GM21737 (cell line): ENCODE results near the gene MAP4K1.

Experiments used
- ATAC-seq: cut with Tn5 transposase; IDR thresholded peaks from one replicate; pipeline ENCODE4 v1.9.1; 2021; ENCODE audit warnings: mild to moderate bottlenecking, moderate library complexity; ENCODE audit not compliant: unreplicated experiment

Gene MAP4K1

DNA sequence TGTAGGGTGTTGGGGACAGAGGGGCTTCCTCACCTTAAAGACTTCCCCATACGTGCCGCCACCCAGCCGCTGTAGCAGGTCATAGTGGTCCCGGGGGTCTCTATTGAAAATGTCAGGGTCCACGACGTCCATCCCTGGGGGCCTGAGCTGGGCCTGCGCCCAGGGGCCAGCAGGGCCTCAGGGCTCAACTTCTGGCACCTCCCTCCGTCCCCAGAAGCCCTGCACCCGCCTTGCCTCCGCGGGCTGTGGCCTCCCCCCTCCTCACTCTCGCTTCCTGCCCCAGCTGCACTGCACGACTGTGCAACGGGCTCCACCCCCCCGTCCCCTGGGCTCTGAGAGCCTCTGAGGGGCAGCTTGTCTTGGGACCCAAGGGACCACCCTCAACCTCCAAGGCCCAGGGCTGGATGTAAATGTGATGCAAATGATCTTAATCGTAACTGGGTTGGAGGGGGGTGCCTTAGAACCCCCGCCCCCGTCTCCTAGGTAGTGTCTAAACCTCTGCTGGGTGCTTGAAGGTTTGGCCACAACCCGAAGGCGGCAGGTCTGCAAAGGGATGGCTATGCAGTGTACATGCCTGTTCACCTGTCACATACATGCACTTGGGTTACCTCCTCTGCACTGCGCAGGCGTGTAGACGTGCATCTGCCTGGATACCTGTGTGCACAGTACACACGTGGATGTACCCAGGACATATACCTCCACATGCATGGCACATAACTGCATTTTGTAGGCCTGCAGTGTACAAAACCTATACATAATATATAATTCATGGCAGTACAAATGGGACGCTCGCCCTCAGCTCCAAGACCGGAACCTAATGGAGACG lies at the start of gene MAP4K1:
TSS of gene MAP4K1 (minus strand) at position 190 of the 826 bp plus-strand sequence. CDS start at position 132, 58 bp downstream.
- ATAC-seq = peak; percentile 61

DNA sequence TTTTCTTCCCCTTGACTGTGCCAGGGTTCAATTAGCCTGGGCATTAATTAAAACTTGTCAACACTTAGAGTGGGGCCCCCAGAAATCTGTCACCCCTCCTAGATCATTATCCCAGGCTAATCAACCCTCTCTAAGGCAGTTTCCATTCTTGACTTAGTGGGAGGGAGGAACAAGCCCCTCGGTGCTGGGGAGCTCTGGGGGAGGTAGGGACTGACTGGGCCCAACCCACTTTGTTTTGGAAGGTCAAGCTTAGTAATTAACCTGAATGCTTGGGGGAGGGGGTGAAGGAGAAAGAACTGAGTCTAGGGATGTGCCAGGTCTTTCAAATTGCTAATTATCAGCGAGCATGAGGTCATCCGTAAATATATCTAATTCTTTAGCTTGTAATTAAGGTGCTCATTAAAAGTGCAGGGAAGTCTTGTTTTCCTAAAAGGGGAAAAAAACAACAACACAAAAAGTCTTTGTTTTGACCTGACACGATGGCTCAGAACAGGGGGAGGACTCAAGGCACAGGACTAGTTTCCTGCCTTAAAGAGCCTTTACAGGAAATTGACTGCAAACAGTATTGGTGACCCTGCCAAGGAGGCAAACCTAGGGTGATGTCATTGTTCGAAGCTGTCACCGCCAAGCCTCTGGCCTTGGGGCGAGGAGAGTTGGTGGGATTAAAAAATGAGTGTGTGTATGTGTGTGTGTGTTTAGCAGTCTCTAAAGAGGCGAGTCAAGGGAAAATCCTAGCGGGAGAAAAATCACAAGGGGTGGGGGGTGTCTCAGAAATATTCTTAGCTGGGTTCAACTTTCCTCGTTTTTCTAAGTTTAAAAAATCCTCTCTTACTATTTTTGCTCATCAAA lies 49.1 kb upstream of the MAP4K1 start:
- ATAC-seq = no peak

DNA sequence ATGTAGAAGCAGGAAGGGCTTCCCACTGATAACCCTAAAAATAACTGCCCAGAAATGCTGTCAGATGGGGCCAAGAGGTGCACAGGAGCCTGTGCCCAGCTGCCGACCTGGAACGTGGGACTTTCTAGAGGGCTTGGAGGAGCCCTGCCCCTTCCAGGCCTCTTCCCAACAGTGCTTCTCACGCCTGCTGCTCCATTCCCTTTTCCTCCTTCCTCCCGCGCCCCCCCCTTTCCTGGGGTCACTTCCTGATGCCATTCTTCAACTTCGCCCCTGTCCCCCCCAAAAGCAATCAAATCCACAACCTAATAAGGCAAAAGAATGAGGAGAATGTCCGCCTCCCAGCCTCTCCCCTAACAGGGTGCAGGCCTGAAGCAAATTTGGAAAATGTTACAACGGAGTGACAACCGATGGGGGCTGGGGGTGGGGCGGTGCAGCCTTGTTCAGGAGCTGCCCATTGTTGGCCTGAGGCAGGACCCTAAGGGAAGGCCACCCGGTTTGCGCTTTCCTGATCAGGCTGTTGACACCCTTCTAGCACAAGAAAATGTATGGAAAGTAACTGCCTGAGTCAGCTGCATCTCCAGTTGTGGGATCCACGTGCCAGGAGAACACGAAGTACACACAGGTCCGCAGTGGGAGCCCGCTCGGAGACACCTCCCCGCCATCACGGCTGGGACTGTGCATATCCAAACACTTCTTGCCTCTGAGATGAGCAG lies 48.4 kb upstream of the MAP4K1 start:
- no peak for ATAC-seq

DNA sequence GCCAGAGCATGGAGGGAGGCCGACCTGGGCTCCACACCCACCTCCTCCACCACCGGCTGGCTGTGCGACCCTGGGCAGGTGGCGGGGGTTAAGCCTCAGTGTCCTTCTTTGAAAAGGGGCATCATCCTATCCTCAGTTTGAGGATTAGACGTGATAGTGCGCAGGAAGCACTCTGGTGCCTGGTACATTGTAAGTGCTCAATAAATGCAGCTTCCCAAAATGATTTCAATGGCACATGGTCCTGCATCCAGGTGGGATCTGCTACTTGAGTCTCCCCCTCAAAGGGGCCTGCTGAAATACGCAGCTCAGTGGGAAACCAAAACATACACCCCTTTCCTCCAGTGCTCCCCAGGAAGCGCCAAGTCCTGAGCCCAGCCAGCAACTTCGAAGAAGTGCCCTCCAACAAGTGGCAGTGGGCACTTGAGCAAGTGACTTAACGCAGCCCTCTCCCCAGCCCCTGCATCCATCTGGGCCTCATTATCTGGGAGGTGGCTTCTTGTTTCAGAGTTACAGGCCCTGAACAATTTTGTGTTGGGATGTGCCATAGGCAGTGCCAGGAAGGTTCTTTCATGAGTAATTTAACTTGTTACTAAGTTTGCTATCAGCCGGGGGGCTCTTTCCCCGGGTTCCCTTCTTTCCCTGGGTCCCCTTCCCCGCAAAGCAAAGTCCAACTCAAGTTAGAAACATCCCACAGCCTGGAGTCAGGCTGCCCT lies 47.6 kb upstream of the MAP4K1 start:
- no peak for ATAC-seq

DNA sequence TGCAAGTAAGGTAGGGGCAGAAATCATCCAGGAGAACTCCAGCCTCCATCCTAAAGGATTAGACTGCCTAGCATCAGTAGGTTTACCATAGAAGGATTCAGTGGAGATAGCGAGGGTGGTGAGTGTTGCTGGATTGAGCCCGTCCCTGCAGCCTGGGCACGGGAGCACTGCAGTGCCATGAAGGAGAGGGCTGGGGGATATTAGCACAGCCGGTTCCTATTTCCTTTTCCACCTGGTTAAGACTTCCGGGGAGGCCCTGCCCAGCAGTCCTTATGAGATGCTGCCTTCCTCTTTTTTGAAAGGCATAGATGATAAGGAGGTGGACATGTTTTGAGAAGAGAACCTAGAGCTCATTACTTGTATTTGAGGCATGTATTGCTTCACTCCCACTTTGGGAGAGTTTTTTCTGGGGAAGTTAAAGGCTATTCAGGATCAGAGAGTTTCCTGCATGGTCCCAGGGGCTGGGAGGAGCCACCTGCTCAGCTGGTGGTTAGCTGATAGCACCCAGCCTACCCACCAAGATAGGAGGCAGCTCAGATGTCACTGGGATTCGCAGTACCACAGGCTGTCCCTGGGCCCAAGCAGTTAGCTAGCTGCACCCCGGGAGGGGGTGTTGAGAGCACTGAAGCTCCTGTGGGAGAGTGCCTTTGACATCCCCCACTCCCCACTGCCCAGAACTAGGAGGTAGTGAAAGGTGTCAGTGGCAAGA lies 46.9 kb upstream of the MAP4K1 start:
- ATAC-seq = no peak

DNA sequence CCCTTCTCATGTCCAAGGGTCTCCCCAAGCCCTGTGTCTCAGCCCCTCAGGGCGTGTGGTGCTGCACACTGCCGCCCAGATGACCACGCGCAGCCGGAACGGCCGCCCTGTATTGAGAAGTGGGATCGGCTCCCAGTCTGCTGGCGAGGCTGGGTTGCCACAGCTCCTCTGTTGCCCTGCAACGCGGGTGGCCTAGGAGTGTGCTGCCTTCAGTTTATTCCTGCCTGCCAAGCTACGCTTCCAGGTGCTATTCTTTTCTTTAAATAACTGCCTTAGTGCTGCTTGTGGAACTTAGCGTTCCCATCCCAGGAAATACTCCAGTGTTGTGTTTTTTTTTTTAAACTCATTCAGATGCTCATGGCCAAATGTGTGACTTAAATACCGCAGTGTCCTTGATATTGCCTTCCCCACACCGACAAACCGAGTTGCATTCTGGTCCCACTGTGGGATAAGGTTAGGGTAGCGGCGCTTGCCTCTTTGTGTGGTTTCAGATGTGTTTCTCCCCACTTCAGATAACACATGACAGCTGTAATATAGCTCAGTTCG lies 46.3 kb upstream of the MAP4K1 start:
- ATAC-seq = no peak

DNA sequence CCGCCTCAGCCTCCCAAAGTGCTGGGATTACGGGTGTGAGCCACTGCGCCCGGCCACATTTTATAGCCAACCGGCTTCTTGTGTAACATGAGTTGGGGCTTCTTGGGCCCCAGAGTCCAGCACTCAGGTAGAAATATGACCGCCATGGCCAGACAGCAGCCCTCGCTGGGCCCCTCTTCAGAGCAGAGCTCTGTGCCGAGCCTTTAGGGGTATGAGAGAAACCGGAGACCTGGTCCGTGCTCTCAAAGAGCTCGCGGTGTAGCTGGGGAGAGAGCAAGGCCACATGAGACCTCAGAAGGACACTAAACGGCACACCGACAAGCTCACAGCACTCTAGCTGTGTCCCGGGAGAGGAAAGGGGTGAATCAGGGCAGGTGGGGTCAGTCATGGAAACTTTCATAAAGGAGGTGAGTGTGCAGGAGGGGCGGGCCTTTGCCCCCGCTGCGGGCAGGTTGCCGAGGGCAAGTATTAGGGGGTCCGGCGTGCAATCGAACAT lies 45.5 kb upstream of the MAP4K1 start:
- no peak for ATAC-seq

DNA sequence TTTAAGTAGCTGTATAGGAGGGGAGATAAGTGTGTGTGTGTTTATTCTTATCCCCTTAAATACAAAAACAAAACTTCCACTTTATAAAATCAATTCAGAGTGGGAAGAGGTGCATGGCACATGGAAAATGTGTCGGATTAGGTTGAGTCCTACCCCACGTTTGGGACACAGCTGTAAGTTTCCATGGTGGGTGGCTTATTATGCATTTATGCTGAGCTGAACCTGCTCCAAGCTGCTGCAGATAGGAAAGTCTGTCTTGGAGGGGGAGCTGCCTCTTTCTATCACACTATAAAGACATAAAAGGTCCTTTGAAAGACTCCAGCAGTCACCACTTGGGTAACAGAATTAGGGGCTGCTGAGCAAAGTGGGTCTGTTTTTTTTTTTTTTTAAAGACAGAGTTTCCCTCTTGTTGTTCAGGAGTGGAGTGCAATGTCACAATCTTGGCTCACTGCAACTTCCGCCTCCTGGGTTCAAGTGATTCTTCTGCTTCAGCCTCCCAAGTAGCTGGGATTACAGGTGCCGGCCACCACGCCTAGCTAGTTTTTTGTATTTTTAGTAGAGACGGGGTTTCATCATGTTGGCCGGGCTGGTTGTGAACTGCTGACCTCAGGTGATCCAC lies 44.9 kb upstream of the MAP4K1 start:
- no peak for ATAC-seq

DNA sequence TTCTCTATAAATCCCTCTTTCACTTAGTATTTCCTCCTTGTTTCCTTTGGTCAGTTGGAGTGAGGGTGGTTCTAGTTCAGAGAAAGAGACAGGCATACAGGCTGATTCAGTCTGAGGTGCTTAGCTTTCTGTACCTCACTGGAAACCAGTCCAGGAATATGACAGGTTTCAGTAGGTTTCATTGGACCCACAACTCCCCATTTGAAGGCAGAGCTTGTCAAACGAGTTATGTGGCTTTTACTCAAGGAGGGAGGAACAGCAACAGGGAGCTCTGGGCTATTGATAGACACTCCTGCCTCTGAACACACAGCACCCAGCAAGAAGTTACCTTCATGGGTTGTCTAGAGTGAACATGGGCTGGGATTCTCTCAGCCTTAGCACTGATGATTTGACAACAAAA lies 44.2 kb upstream of the MAP4K1 start:
- no peak for ATAC-seq

DNA sequence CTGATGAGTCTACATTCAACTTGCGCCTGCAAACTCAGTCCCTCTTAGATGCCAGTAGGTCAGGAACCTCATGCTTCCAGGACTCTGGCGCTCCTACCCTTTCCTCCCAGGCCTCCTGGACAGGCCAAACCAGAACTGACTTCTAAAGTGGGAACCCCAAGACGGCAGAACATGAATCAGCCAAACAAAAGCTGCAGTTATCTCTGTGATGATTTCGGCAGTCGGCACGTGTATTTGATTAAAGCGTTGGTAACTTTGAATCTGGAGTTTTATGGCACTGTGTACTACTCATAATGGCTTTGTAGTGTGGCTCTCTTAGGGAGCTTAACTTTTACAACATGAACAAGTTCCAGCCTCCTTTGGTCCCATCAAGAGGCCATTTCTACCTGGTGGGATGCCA lies 43.4 kb upstream of the MAP4K1 start:
- ATAC-seq = no peak

DNA sequence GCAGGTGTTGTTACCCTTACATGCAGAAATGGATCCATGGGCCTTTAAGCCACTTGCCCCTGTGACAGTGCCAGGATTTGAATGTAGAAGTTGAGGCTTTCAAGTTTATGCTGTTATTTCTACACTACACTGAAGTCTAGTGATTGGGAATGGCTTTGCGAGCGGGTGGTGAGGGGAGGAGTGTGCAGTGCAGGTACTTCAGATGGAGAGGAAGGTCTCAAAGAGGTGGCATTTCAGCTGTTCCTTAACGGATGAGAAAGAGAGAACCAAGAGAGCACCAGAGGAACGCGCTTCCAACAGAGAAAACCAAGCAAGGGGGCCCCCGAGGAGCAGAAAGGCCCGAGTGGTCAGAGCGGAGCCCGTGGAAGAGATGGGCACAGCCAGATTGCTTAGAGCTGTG lies 43.0 kb upstream of the MAP4K1 start:
- ATAC-seq = no peak

DNA sequence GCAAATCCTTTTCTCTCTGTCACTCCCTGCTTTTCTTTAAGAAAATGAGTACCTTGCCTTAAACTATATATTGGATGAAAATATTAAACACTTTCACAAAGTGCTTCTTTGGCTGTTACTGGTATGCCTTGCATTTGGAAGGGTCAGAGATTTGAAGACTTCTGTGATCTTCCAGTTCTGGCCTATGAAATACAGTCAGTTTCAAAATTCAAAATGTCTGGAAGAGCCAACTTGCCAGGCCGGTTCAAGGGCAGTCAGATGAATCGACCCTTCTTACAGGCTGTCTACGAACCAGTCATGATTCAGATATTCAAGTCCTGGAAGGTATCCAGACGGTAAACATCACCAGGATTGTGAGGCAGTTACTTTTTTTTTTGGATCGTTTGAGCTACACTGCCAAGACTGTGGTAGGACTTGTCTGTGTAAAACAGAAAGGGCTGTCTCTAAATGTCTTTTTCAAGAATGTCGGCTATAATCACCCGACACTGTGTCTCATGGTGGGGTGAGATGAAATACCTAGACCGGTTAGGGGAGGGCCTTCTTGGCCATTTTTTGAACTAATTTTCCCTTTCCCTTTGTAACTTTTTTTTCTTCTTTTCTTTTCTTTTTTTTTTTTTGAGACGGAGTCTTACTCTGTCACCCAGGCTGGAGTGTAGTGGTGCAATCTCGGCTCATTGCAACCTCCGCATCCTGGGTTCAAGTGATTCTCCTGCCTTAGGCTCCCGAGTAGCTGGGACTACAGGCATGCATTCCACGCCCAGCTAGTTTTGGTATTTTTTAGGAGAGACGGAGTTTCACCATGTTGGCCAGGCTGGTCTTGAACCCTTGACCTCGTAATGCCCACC lies 40.9 kb upstream of the MAP4K1 start:
- ATAC-seq = no peak

DNA sequence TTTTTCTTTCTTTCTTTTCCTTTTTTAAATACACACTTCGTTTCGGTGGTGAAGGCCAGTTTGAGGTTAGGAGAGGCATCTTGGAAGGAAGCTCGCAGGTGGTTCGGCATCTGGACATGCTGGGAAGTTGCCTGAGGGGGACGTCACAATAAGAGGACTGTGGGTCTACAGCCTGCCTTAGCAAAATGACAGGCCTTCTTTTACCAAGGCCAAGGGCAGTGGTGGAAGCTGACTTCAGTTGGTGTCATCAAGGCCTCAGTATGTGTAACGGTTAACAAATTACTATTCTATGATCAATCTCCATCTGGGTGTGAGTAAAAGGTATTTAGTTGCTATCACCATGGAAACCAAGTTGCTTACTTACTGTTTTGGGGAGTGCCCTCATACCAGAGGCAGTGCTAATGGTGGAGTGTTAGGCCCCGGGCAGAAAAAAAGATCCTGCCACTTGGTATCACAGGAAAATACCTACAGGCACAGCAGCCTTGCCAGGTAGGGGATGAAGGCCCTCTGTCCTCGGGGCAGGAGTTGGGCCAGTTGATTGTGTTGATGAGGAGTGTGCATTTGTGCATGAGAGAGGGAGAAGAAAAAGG lies 40.0 kb upstream of the MAP4K1 start:
- ATAC-seq = no peak

DNA sequence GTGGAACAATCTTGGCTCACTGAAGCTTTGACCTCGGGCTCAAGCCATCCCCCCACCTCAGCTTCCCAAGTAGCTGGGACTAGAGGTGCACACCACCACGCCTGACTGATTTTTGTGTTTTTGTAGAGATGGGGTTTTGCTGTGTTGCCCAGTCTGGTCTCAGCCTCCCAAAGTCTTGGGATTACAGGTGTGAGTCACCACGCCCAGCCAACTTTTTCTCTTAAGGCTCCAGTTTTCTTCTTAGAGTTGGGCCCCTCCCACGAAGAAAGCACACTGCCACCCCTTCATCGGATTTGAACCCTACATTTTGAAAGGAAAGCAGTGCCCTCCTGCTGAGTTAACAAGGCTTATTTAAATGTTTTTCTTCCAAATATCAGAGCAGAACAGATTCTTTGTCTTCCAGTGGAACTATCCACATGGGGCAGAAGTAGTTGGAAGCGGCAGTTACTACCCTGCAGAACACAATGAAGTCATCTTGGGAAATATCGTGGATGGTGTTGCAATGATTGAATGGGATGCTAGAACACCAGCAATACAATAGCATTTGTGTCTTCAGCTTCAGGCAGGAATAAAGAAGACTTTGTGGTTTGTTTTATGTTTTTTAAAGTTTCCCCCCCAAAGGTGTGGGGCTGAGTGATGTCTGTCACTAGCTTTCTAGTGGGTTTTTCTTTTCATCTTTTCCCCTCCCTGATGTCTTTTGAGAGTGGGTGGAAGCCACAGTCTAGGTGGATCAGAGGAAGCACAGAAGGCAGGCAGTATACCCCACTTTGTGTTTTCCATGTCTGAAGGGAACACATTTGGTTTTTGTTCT lies 38.6 kb upstream of the MAP4K1 start:
- no peak for ATAC-seq

DNA sequence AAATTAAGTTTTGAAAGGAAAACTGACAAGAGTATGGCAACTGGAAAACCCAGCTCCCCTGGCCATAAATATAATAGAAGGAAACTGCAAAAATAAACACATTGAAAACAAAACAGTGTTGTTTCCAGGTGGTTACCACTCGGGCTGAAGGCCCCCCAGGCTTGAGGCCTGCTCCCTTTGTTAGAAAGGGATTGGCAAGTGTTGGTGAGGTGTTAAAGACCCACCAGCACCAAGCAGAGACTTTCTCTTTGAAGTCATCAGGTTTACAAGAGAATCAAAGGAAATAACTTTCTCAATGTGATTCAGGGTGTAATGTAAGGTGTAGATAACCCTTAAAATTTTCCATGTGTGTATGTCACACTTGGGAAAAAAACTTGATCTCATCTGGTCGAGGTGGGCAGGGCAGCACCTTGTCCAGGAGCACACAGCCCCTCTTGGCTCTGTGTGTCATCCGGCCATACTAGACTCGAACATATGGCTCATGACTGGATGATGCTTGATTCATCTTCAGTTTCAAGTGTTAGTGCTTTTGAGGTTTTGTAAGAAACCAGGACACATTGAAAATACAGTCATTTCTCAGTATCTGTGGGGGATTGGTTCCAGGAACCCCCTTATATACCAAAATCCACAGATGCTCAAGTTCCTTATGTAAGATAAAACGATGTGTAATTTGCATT lies 37.5 kb upstream of the MAP4K1 start:
- ATAC-seq = no peak

DNA sequence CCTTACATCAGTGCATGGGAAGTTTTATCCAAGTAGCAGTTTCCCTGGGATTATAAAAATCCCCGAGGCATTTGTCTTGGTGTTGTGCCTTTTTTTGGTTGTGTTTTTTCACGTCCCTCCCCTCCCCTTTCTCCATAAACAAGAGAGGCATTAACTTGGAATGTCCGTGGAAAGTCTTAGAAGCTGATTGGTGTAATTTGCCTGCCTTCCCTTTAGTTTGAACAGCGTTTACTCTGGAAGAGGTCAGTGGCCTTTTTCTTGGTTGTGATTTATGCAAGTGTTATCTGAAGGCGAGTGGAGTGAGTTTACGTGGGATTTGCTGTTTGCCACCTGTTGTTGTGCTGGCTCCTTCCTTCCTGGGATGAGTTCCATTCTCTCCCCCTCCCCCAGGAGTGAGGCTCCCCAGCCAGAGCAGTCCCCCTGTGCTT lies 36.9 kb upstream of the MAP4K1 start:
- no peak for ATAC-seq
